SK-N-SH (cell line): Measurements from ENCODE around the gene CENPP. TPM values are rescaled to one million over a fixed set of nuclear protein-coding genes. Genes with fewer than 3 reads are reported as not detected.

Source experiments
- CTCF ChIA-PET: fragments of 300-600, 350-600 bp; formaldehyde crosslinking; extraction: SDS; loops from one replicate; lab custom pipeline; 2021; lab: Yijun Ruan, JAX
- POLR2A ChIA-PET: fragments of 350-600 bp; sonication (Branson Sonifier 250); formaldehyde crosslinking; extraction: SDS; loops from one replicate; lab custom pipeline; 2020; ENCODE audit warnings: antibody characterized with exemption, inconsistent platforms; lab: Yijun Ruan, JAX
- DNase-seq: peaks from one replicate; pipeline ENCODE4 v3.0.0; 2012
- H2AFZ ChIP-seq: fragments of 200-600 bp; sonication (generic); 2 replicates; pipeline ENCODE4 v1.8.1; 2016; ENCODE audit warnings: antibody characterized with exemption, mild to moderate bottlenecking, low read depth
- H3F3A ChIP-seq: fragments of 200-600 bp; sonication (generic); replicated peaks from 2 replicates; pipeline ENCODE3; 2016; ENCODE audit warnings: antibody characterized with exemption, mild to moderate bottlenecking; ENCODE audit not compliant: insufficient read depth
- H3K27ac ChIP-seq, 2 experiments: fragments of 200-500 bp in 1 of 2; fragments of 200-600 bp in 1 of 2; sonication (Bioruptor generic) in 1 of 2; sonication (generic), shearing (Covaris generic) in 1 of 2; 2 replicates each; pipeline versions ENCODE4 v1.5.1 to v1.6.1; 2014 to 2016; ENCODE audit warnings: low read depth in 2 of 2, inconsistent platforms in 1 of 2, low read length in 1 of 2, mild to moderate bottlenecking in 1 of 2, mixed read lengths in 1 of 2
- H3K27me3 ChIP-seq: fragments of 200-600 bp; sonication (generic), shearing (Covaris generic); 2 replicates; pipeline ENCODE4 v1.6.1; 2016; ENCODE audit warnings: mixed run types; ENCODE audit not compliant: insufficient read depth
- H3K36me3 ChIP-seq, 2 experiments: fragments of 200-500 bp in 1 of 2; fragments of 200-600 bp in 1 of 2; sonication (Bioruptor generic) in 1 of 2; sonication (generic) in 1 of 2; replicated peaks in 1 of 2; 2 replicates each; pipeline versions ENCODE3 to v1.5.1; 2014 to 2016; ENCODE audit warnings: low read length in 1 of 2, mild to moderate bottlenecking in 1 of 2; ENCODE audit not compliant: insufficient read depth in 2 of 2, control insufficient read depth in 1 of 2
- H3K4me1 ChIP-seq, 2 experiments: fragments of 200-500 bp in 1 of 2; fragments of 200-600 bp in 1 of 2; sonication (Bioruptor generic) in 1 of 2; sonication (generic), shearing (Covaris generic) in 1 of 2; 2 replicates each; pipeline versions ENCODE4 v1.5.1 to v1.6.1; 2014 to 2016; ENCODE audit warnings: low read depth in 1 of 2, low read length in 1 of 2, mixed run types in 1 of 2; ENCODE audit not compliant: insufficient read depth in 2 of 2, control insufficient read depth in 1 of 2
- H3K4me2 ChIP-seq: fragments of 200-600 bp; sonication (generic), shearing (Covaris generic); 2 replicates; pipeline ENCODE4 v1.6.1; 2017; ENCODE audit warnings: mixed run types
- H3K4me3 ChIP-seq, 2 experiments: fragments of 200-500 bp in 1 of 2; fragments of 200-600 bp in 1 of 2; sonication (Bioruptor generic) in 1 of 2; sonication (generic), shearing (Covaris generic) in 1 of 2; 2 replicates each; pipeline versions ENCODE4 v1.5.1 to v1.8.1; 2014 to 2016; ENCODE audit warnings: low read depth in 2 of 2, inconsistent platforms in 1 of 2, low read length in 1 of 2, mild to moderate bottlenecking in 1 of 2, mixed read lengths in 1 of 2, moderate library complexity in 1 of 2
- H3K79me2 ChIP-seq: fragments of 200-600 bp; sonication (generic); 2 replicates; pipeline ENCODE4 v1.8.1; 2017; ENCODE audit warnings: mild to moderate bottlenecking; ENCODE audit not compliant: insufficient read depth
- H3K9ac ChIP-seq: fragments of 200-600 bp; sonication (generic); 2 replicates; pipeline ENCODE4 v1.6.1; 2017; ENCODE audit warnings: mixed run types
- H3K9me2 ChIP-seq: fragments of 200-600 bp; sonication (generic); 2 replicates; pipeline ENCODE4 v1.6.1; 2017; ENCODE audit warnings: mixed run types
- H3K9me3 ChIP-seq: fragments of 200-600 bp; sonication (generic); 2 replicates; pipeline ENCODE4 v1.6.1; 2017; ENCODE audit warnings: mixed run types, mild to moderate bottlenecking, moderate library complexity
- H4K20me1 ChIP-seq: fragments of 200-600 bp; sonication (generic); 2 replicates; pipeline ENCODE4 v1.6.1; 2017; ENCODE audit warnings: mild to moderate bottlenecking, mixed run types; ENCODE audit not compliant: insufficient read depth
- EP300 ChIP-seq, 2 experiments: IDR thresholded peaks; 2 replicates each; pipeline versions ENCODE4 v1.4.0 to v1.6.1; 2012; ENCODE audit warnings: borderline replicate concordance in 1 of 2, low read depth in 1 of 2, low read length in 1 of 2
- GABPA ChIP-seq: IDR thresholded peaks from 2 replicates; pipeline ENCODE4 v1.4.0; 2012; ENCODE audit warnings: low read depth, mild to moderate bottlenecking
- GATA2 ChIP-seq: sonication (generic); formaldehyde crosslinking; IDR thresholded peaks from 2 replicates; pipeline ENCODE4 v1.5.0; 2020; ENCODE audit warnings: mild to moderate bottlenecking, missing genetic modification reagents
- MAX ChIP-seq: IDR thresholded peaks from 2 replicates; pipeline ENCODE4 v1.4.0; 2012; ENCODE audit warnings: low read depth
- MEF2A ChIP-seq: IDR thresholded peaks from 2 replicates; pipeline ENCODE4 v1.4.0; 2012; ENCODE audit warnings: low read depth, borderline replicate concordance
- MXI1 ChIP-seq: IDR thresholded peaks from 2 replicates; pipeline ENCODE4 v1.6.1; 2012; ENCODE audit warnings: mild to moderate bottlenecking, low read depth, low read length, improper control_type of control experiment
- NFIC ChIP-seq: IDR thresholded peaks from 2 replicates; pipeline ENCODE4 v1.4.0; 2012; ENCODE audit warnings: borderline replicate concordance
- POLR2AphosphoS5 ChIP-seq: IDR thresholded peaks from 2 replicates; pipeline ENCODE4 v1.6.1; 2012; ENCODE audit warnings: low read depth, low read length
- REST ChIP-seq: IDR thresholded peaks from 2 replicates; pipeline ENCODE4 v1.6.1; 2012; ENCODE audit warnings: mild to moderate bottlenecking, low read depth, low read length, moderate library complexity
- RXRA ChIP-seq: IDR thresholded peaks from 2 replicates; pipeline ENCODE4 v1.4.0; 2012; ENCODE audit warnings: low read depth, mild to moderate bottlenecking, borderline replicate concordance
- SMC3 ChIP-seq: IDR thresholded peaks from 2 replicates; pipeline ENCODE4 v1.6.1; 2012; ENCODE audit warnings: low read depth, low read length, improper control_type of control experiment
- YY1 ChIP-seq: IDR thresholded peaks from 2 replicates; pipeline ENCODE4 v1.4.0; 2012; ENCODE audit warnings: low read depth, mild to moderate bottlenecking
- WGBS: methylation state at CpG from one replicate; pipeline ENCODE4 v1.1.6; 2017; ENCODE audit warnings: low lambda C conversion rate; 5-methylcytosine and 5-hydroxymethylcytosine counted together
- polyA plus RNA-seq, 3 experiments: library from polyadenylated mRNA; depleted of rRNA; stranded (reverse); fragments of >200 nt; gene quantifications; 2 replicates each; pipeline ENCODE4 v1.2.3, GENCODE V29; 2012
- TF ChIP-seq, protein P1 (sequence below): fragments of 200-600 bp; sonication (generic); IDR thresholded peaks from 2 replicates; pipeline ENCODE4 v1.6.1; 2017; ENCODE audit warnings: antibody characterized with exemption, mild to moderate bottlenecking, moderate library complexity
- TF ChIP-seq, protein P2 (sequence below): IDR thresholded peaks from 2 replicates; pipeline ENCODE4 v1.4.0; 2012; ENCODE audit warnings: low read depth, borderline replicate concordance
- TF ChIP-seq, protein P3 (sequence below): IDR thresholded peaks from 2 replicates; pipeline ENCODE4 v1.4.0; 2012; ENCODE audit warnings: low read depth, borderline replicate concordance

CENPP gene
- polyA plus RNA-seq, 1 of the 3 experiments (the other 2 are of a cell fraction): 1.3 TPM

- no peaks in the 10 kb centered on the region for H3K9me2 ChIP-seq
- 94% methylated on average over 10 of the region's 10 CpGs for WGBS
- no peak overlapping the region for H2AFZ ChIP-seq
- H3K4me1 ChIP-seq: peaks cover 0 to 3% of the 10 kb centered on the region in 2 experiments; a peak in 1 of 4 replicates
- no peak overlapping the region for H3K27ac ChIP-seq
- ChIA-PET CTCF (no interaction called here), POLR2A (no interaction called here)
- TF ChIP-seq POLR2AphosphoS5 (no peak), EP300 (IDR thresholded peaks at IDR 0.05; ENCODE audit: borderline replicate concordance in 1 of 2, low read depth in 1 of 2, low read length in 1 of 2) (no peak), REST (no peak), RXRA (no peak), GABPA (no peak), YY1 (no peak), MXI1 (no peak), NFIC (no peak), GATA2 (CRISPR knock-in tag) (no peak), SMC3 (no peak), MEF2A (no peak), MAX (no peak)
- TF ChIP-seq, protein P1, sequence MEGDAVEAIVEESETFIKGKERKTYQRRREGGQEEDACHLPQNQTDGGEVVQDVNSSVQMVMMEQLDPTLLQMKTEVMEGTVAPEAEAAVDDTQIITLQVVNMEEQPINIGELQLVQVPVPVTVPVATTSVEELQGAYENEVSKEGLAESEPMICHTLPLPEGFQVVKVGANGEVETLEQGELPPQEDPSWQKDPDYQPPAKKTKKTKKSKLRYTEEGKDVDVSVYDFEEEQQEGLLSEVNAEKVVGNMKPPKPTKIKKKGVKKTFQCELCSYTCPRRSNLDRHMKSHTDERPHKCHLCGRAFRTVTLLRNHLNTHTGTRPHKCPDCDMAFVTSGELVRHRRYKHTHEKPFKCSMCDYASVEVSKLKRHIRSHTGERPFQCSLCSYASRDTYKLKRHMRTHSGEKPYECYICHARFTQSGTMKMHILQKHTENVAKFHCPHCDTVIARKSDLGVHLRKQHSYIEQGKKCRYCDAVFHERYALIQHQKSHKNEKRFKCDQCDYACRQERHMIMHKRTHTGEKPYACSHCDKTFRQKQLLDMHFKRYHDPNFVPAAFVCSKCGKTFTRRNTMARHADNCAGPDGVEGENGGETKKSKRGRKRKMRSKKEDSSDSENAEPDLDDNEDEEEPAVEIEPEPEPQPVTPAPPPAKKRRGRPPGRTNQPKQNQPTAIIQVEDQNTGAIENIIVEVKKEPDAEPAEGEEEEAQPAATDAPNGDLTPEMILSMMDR: no peak
- TF ChIP-seq, protein P2, sequence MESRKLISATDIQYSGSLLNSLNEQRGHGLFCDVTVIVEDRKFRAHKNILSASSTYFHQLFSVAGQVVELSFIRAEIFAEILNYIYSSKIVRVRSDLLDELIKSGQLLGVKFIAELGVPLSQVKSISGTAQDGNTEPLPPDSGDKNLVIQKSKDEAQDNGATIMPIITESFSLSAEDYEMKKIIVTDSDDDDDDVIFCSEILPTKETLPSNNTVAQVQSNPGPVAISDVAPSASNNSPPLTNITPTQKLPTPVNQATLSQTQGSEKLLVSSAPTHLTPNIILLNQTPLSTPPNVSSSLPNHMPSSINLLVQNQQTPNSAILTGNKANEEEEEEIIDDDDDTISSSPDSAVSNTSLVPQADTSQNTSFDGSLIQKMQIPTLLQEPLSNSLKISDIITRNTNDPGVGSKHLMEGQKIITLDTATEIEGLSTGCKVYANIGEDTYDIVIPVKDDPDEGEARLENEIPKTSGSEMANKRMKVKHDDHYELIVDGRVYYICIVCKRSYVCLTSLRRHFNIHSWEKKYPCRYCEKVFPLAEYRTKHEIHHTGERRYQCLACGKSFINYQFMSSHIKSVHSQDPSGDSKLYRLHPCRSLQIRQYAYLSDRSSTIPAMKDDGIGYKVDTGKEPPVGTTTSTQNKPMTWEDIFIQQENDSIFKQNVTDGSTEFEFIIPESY: no peak
- TF ChIP-seq, protein P3, sequence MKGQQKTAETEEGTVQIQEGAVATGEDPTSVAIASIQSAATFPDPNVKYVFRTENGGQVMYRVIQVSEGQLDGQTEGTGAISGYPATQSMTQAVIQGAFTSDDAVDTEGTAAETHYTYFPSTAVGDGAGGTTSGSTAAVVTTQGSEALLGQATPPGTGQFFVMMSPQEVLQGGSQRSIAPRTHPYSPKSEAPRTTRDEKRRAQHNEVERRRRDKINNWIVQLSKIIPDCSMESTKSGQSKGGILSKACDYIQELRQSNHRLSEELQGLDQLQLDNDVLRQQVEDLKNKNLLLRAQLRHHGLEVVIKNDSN: no peak
- H3F3A ChIP-seq: no peaks in the 10 kb centered on the region
- H3K4me2 ChIP-seq: no peak overlapping the region
- H3K9me3 ChIP-seq: no peaks in the 10 kb centered on the region
- H3K27me3 ChIP-seq: no peaks in the 10 kb centered on the region
- H3K79me2 ChIP-seq: no peaks in the 10 kb centered on the region
- H4K20me1 ChIP-seq: no peaks in the 10 kb centered on the region
- H3K9ac ChIP-seq: no peak overlapping the region
- no peak overlapping the region for H3K4me3 ChIP-seq
- no peaks in the 10 kb centered on the region for H3K36me3 ChIP-seq
- DNase-seq: no peak
Measured at GRCh38 chr9:92522983-92523970, 197.5 kb downstream of the CENPP start.
